GM12878 (cell line): ENCODE results near the gene CNGB1. TPM values are rescaled to one million over a fixed set of nuclear protein-coding genes. Genes with fewer than 3 reads are reported as not detected.

Source experiments
- ASH2L ChIP-seq: fragments of 300-600, 200-600 bp; sonication (generic); IDR thresholded peaks from 2 replicates; pipeline ENCODE4 v1.6.1; 2017; ENCODE audit warnings: low read depth, mild to moderate bottlenecking, borderline replicate concordance
- CBFB ChIP-seq: IDR thresholded peaks from 2 replicates; pipeline ENCODE4 v1.6.1; 2016; ENCODE audit warnings: antibody characterized with exemption, low read depth
- EED ChIP-seq: sonication (generic); IDR thresholded peaks from 2 replicates; pipeline ENCODE4 v1.6.1; 2016; ENCODE audit warnings: antibody characterized with exemption, low read depth
- FOXK2 ChIP-seq: fragments of 450-650 bp; IDR thresholded peaks from 2 replicates; pipeline ENCODE4 v1.6.1; 2017; ENCODE audit warnings: mild to moderate bottlenecking, moderate library complexity
- HDAC2 ChIP-seq: fragments of 200-600 bp; sonication (generic); IDR thresholded peaks from 2 replicates; pipeline ENCODE4 v1.6.1; 2017
- RAD21 ChIP-seq: IDR thresholded peaks from 2 replicates; pipeline ENCODE4 v1.6.1; 2011; ENCODE audit warnings: mild to moderate bottlenecking, low read depth, low read length, moderate library complexity; ENCODE audit not compliant: insufficient read depth
- RFX5 ChIP-seq: IDR thresholded peaks from 2 replicates; pipeline ENCODE4 v1.6.1; 2011; ENCODE audit warnings: low read depth, low read length, improper control_type of control experiment
- RUNX3 ChIP-seq: IDR thresholded peaks from 2 replicates; pipeline ENCODE4 v1.6.1; 2012; ENCODE audit warnings: low read length, inconsistent platforms
- SMAD5 ChIP-seq: IDR thresholded peaks from 2 replicates; pipeline ENCODE4 v1.6.1; 2016; ENCODE audit warnings: antibody characterized with exemption, low read depth
- SMC3 ChIP-seq: IDR thresholded peaks from 2 replicates; pipeline ENCODE4 v1.6.1; 2011; ENCODE audit warnings: low read length, improper control_type of control experiment, borderline replicate concordance
- SUZ12 ChIP-seq: fragments of 200-600 bp; sonication (generic); IDR thresholded peaks from one replicate; pipeline ENCODE4 v1.6.1; 2018; ENCODE audit warnings: antibody characterized with exemption, mild to moderate bottlenecking; ENCODE audit not compliant: unreplicated experiment
- TBL1XR1 ChIP-seq: IDR thresholded peaks from 2 replicates; pipeline ENCODE4 v1.6.1; 2012; ENCODE audit warnings: low read depth, low read length, improper control_type of control experiment
- ZNF217 ChIP-seq: fragments of 450-650 bp; IDR thresholded peaks from 2 replicates; pipeline ENCODE4 v1.6.1; 2017; ENCODE audit warnings: antibody characterized with exemption, mild to moderate bottlenecking
- ZZZ3 ChIP-seq: IDR thresholded peaks from 2 replicates; pipeline ENCODE4 v1.6.1; 2011; ENCODE audit warnings: low read depth; ENCODE audit not compliant: control insufficient read depth, insufficient read length
- polyA plus RNA-seq, 11 experiments: library from polyadenylated mRNA; depleted of rRNA in 4 of 11; unstranded in 6 of 11; stranded (reverse) in 5 of 11; fragments of >200 nt; fragmentation: Nextera tagmentation in 4 of 11; fragmentation: Illumina TruSeq in 1 of 11; extraction: Ambion mirVana in 4 of 11; extraction: Trizol in 1 of 11; gene quantifications; 1 replicate in 1 of 11; 2 replicates in 10 of 11; pipeline versions ENCODE4 v1.2.1 to v1.2.3, GENCODE V29; 2011 to 2016; ENCODE audit warnings: inconsistent platforms in 2 of 11, missing spikeins in 2 of 11, low read depth in 1 of 11
- total RNA-seq, 4 experiments: library from RNA; depleted of rRNA in 3 of 4; stranded (reverse); fragments of >200 nt in 3 of 4; fragmentation: Illumina TruSeq in 1 of 4; extraction: Trizol in 1 of 4; gene quantifications; 2 replicates each; pipeline versions ENCODE4 v1.2.1 to v1.2.3, GENCODE V29; 2013 to 2021
- TF ChIP-seq, protein P1 (sequence below): fragments of 450-650 bp; IDR thresholded peaks from 2 replicates; pipeline ENCODE4 v1.6.1; 2018; ENCODE audit warnings: borderline replicate concordance, mild to moderate bottlenecking; ENCODE audit not compliant: partially characterized antibody
- TF ChIP-seq, protein P2 (sequence below): IDR thresholded peaks from 2 replicates; pipeline ENCODE4 v1.6.1; 2012; ENCODE audit warnings: improper control_type of control experiment, low read depth, low read length; ENCODE audit not compliant: insufficient replicate concordance
- TF ChIP-seq, protein P3 (sequence below): IDR thresholded peaks from 2 replicates; pipeline ENCODE4 v1.6.1; 2011; ENCODE audit warnings: borderline replicate concordance, low read depth, mild to moderate bottlenecking, moderate library complexity, low read length; ENCODE audit not compliant: insufficient read depth, poor library complexity, severe bottlenecking
- TF ChIP-seq, protein P4 (sequence below): fragments of 450-650 bp; IDR thresholded peaks from 2 replicates; pipeline ENCODE4 v1.6.1; 2017; ENCODE audit warnings: low read depth, mild to moderate bottlenecking, moderate library complexity

CNGB1 gene
- total and polyA plus RNA-seq, 10 of the 15 experiments (the other 5 are each of a cell fraction or from before 2014, with no cell fraction given), result 0.03 TPM; not detected in 9

DNA sequence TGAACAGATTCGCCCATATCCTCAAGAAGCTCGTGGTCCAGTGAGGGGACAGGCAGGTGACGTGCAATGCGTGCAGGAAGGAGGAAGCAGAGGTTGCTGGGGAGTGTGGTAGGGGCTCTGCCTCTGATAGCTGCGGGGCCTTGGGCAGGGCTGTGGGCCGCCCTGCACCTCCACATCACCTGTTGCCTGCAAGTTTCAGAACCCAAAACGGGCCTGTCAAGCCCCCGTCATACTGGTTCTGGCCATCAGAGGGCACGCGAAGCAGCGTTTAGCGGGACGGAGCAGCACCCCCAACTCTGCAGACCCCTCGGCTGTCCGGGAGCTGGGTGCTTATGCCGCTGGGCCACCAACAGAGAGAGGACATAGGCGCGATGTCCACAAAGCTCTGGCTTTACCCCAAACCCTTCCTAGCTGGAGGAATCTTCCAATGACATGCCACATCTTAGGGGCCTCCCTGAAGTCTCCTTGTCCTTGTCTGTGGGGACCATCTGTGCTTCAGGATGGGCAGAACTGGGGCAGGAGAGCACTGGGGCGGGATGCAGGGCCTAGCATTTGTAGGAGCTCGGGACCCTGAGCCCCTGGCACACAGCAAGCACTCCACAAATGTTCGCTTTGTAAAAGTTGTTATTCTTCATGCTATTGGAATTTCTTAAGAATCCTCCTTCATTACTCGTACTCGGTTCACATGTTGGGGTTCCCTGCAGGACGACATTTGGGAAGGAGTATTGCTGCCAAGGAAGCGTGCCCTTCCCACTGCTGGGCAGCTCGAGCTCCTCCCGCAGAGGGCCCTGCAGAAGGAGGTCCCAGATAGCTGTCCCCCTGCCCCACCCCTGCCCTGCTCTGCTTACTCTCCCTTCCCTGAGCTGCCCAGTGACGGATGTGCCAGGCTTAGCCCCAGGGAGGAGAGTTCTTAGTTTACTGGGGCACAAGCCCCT is 64.3 kb downstream of the CNGB1 start (continued):
- 0 out of 2 replicates have a peak, but pooled peaks have one; percentile 33 for TF ChIP-seq RAD21
- TF ChIP-seq, protein P1, sequence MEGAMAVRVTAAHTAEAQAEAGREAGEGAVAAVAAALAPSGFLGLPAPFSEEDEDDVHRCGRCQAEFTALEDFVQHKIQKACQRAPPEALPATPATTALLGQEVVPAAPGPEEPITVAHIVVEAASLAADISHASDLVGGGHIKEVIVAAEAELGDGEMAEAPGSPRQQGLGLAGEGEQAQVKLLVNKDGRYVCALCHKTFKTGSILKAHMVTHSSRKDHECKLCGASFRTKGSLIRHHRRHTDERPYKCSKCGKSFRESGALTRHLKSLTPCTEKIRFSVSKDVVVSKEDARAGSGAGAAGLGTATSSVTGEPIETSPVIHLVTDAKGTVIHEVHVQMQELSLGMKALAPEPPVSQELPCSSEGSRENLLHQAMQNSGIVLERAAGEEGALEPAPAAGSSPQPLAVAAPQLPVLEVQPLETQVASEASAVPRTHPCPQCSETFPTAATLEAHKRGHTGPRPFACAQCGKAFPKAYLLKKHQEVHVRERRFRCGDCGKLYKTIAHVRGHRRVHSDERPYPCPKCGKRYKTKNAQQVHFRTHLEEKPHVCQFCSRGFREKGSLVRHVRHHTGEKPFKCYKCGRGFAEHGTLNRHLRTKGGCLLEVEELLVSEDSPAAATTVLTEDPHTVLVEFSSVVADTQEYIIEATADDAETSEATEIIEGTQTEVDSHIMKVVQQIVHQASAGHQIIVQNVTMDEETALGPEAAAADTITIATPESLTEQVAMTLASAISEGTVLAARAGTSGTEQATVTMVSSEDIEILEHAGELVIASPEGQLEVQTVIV, result no peak
- TF ChIP-seq RUNX3, result no peak
- TF ChIP-seq ZZZ3, result no peak
- no peak for TF ChIP-seq SMAD5
- no peak for TF ChIP-seq TBL1XR1
- TF ChIP-seq, protein P2, sequence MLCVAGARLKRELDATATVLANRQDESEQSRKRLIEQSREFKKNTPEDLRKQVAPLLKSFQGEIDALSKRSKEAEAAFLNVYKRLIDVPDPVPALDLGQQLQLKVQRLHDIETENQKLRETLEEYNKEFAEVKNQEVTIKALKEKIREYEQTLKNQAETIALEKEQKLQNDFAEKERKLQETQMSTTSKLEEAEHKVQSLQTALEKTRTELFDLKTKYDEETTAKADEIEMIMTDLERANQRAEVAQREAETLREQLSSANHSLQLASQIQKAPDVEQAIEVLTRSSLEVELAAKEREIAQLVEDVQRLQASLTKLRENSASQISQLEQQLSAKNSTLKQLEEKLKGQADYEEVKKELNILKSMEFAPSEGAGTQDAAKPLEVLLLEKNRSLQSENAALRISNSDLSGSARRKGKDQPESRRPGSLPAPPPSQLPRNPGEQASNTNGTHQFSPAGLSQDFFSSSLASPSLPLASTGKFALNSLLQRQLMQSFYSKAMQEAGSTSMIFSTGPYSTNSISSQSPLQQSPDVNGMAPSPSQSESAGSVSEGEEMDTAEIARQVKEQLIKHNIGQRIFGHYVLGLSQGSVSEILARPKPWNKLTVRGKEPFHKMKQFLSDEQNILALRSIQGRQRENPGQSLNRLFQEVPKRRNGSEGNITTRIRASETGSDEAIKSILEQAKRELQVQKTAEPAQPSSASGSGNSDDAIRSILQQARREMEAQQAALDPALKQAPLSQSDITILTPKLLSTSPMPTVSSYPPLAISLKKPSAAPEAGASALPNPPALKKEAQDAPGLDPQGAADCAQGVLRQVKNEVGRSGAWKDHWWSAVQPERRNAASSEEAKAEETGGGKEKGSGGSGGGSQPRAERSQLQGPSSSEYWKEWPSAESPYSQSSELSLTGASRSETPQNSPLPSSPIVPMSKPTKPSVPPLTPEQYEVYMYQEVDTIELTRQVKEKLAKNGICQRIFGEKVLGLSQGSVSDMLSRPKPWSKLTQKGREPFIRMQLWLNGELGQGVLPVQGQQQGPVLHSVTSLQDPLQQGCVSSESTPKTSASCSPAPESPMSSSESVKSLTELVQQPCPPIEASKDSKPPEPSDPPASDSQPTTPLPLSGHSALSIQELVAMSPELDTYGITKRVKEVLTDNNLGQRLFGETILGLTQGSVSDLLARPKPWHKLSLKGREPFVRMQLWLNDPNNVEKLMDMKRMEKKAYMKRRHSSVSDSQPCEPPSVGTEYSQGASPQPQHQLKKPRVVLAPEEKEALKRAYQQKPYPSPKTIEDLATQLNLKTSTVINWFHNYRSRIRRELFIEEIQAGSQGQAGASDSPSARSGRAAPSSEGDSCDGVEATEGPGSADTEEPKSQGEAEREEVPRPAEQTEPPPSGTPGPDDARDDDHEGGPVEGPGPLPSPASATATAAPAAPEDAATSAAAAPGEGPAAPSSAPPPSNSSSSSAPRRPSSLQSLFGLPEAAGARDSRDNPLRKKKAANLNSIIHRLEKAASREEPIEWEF, result no peak
- TF ChIP-seq CBFB, result no peak
- TF ChIP-seq, protein P3, sequence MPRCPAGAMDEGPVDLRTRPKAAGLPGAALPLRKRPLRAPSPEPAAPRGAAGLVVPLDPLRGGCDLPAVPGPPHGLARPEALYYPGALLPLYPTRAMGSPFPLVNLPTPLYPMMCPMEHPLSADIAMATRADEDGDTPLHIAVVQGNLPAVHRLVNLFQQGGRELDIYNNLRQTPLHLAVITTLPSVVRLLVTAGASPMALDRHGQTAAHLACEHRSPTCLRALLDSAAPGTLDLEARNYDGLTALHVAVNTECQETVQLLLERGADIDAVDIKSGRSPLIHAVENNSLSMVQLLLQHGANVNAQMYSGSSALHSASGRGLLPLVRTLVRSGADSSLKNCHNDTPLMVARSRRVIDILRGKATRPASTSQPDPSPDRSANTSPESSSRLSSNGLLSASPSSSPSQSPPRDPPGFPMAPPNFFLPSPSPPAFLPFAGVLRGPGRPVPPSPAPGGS, result no peak
- TF ChIP-seq SUZ12, result no peak
- no peak for TF ChIP-seq ASH2L
- no peak for TF ChIP-seq FOXK2
- TF ChIP-seq ZNF217, result no peak
- TF ChIP-seq SMC3, result peak; percentile 32; the same call in 1 of the 2 replicates
- peak; percentile 79 for TF ChIP-seq RFX5
- no peak for TF ChIP-seq EED
- TF ChIP-seq, protein P4, sequence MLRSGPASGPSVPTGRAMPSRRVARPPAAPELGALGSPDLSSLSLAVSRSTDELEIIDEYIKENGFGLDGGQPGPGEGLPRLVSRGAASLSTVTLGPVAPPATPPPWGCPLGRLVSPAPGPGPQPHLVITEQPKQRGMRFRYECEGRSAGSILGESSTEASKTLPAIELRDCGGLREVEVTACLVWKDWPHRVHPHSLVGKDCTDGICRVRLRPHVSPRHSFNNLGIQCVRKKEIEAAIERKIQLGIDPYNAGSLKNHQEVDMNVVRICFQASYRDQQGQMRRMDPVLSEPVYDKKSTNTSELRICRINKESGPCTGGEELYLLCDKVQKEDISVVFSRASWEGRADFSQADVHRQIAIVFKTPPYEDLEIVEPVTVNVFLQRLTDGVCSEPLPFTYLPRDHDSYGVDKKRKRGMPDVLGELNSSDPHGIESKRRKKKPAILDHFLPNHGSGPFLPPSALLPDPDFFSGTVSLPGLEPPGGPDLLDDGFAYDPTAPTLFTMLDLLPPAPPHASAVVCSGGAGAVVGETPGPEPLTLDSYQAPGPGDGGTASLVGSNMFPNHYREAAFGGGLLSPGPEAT, result no peak
- TF ChIP-seq HDAC2, result no peak
- TF ChIP-seq, all 136 proteins: peak for 4
